Measurements from ENCODE around the gene PTGDS.

DNA sequence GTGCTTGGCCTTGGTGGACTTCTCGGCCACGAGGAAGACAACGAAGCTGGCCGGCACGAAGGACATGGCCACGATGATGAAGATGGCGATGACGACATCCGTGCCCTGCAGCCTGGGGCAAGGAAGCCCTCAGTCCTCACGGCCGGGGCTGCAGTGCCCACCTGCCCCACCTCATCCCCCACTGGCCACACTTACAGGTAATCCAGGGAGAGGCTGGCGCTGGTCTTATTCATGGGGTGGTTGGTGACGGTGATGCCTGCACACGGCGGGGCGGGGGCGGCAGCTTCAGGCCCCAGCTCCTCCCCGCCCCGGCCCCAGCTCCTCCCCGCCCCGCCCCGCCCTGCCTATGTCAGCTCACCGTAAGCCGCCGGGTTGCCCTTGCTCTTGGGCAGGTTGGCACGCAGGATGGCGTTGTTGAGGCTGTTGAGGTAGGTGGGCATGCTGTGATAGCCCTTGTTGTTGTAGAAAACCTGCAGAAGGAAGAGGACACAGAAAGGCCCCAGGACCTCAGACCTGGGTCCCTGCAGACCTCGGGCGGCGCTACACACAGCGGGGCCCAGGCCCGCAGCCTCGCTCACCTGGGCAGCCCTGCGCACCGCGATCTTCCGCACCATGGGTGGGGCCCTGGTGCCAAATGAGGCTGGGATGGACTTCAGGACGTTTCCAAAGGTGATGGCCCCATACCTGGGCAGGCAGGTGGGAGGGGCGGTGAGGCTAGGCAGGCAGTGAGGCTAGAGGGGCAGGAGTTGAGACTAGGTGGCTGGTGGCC, 34.8 kb downstream of the PTGDS start:
- TF ChIP-seq SPI1 (IDR thresholded peaks at IDR 0.05; ENCODE audit: low read depth, low read length) (no peak), POLR2AphosphoS5 (IDR thresholded peaks at IDR 0.05; ENCODE audit: low read depth, low read length) (no peak)

All from GM12891 (cell line).